SK-N-DZ (cell line): ENCODE data around the gene IQCE. TPM values are rescaled to one million over a fixed set of nuclear protein-coding genes. Genes with fewer than 3 reads are reported as not detected.
A peak's percentile ranks its signal among the peaks of the same experiment; 100 is the strongest.

Source experiments
- DNase-seq: peaks from one replicate; pipeline ENCODE4 v3.0.0-alpha.2; 2015; ENCODE audit warnings: low spot score
- polyA plus RNA-seq, 2 experiments: library from polyadenylated mRNA; depleted of rRNA; stranded (reverse); fragments of >200 nt; gene quantifications; 2 replicates each; pipeline ENCODE4 v1.2.3, GENCODE V29; 2014

Gene IQCE
- polyA plus RNA-seq (2014; cell fraction: cytosol; rRNA removed): 2.9 and 3.2 TPM in 2 replicates
- 13.3 and 22.4 TPM in 2 replicates for polyA plus RNA-seq (2014; cell fraction: nucleus; rRNA removed)

- DNase-seq: peak; percentile 89
Measured at GRCh38 chr7:2558629-2559282, at the start of gene IQCE. Gene IQCE (plus strand): TSS chr7:2558979. CDS start chr7:2559182, 203 bp downstream.

- DNase-seq: no peak
Measured at GRCh38 chr7:2509298-2509906, 49.4 kb upstream of the IQCE start.

DNA sequence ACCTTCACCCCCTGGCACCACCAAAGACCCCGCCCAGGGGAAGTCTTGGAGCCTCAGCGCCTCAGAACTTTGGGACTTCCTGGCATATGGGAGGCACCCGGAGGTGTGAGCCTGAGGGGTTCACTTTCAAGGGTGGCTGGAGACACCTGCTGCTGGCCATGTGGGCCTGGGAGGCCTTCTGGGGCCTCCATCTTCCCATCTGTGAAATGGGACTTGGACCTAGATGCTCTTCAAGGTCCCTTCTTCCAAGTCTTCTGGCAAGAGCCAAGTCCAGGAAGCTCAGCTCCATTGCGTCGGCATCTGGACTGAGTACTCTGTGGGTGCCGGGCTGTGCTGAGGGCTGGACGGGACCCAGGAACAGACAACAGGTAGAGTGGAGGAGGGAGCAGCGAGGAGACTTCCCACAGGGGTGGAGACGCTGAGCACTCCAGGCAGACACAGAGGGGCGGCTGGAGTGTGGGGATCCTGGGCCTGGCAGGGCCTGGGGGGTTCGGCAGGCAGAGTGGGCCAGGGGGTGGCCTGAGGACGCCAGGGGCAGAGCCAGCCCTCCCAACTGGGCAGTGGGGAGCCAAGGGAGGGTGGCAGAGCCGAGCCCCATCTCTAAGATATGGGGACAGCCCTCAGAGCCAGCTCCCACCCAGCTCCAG lies 48.5 kb upstream of the IQCE start:
- no peak for DNase-seq

GRCh38 chr7:2510909-2511768 lies 47.6 kb upstream of the IQCE start:
- DNase-seq: no peak

DNA sequence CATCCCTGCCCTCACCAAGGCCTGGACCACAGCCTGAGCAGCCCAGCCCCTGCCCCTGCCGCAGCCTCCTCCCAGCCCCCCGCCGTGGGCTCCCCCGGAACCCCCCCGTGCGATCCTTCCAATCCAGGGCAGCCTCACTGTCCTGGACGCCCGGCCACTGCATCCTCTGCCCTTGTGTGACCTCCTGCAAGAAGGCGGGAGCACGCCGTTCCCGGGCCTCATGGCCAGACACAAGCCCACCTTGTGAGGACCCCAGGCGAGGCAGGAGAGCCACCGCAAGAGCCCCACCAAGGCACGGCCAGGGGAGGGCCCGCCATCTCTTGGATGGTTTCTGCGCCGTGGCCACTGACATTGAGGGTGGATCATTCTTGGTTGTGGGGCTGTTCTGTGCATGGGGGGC lies 47.0 kb upstream of the IQCE start:
- no peak for DNase-seq

- no peak for DNase-seq
Measured at GRCh38 chr7:2512179-2512661, 46.6 kb upstream of the IQCE start.

- DNase-seq: no peak
Measured at GRCh38 chr7:2512713-2513112, 46.1 kb upstream of the IQCE start.

GRCh38 chr7:2513702-2514101 lies 45.1 kb upstream of the IQCE start:
- peak; percentile 97 for DNase-seq

DNA sequence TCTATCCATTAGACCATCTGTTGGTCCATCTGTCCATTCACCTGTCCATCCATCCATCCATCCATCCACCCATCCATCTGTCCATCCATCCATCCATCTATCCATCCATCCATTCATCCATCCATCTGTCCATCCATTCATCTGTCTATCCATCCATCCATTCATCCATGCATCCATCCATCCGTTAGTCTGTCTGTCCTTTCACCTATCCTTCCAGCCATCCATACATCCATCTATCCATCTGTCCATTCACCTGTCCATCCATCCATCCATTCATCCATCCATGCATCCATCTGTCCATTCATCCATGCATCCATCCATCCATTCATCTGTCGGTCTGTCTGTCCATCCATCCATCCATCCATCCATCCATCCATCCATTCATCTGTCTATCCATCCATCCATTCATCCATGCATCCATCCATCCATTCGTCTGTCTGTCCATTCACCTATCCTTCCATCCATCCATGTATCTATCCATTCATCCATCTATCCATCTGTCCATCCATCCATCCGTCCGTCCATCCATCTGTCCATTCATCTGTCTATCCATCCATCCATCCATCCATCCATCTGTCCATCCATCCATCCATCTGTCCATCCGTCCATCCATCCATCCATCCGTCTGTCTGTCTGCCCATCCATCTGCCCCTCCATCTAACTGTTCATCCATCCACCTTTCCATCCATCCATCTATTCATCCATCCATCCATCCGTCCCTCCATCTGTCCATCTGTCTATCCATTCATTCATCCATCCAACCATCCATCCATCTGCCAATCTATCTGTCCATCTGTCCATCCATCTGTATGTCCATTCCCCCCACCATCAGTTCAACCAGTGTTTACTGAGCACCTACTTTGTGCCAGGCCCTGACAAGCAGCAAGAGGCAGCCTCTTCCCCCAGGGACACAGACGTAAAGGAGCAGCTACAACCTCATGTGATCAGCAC lies 44.0 kb upstream of the IQCE start:
- DNase-seq: no peak

GRCh38 chr7:2515424-2516193 lies 43.2 kb upstream of the IQCE start:
- DNase-seq: no peak

- DNase-seq: no peak
Measured at GRCh38 chr7:2516194-2516555, 42.6 kb upstream of the IQCE start.

- no peak for DNase-seq
Measured at GRCh38 chr7:2517026-2517425, 41.8 kb upstream of the IQCE start.

DNA sequence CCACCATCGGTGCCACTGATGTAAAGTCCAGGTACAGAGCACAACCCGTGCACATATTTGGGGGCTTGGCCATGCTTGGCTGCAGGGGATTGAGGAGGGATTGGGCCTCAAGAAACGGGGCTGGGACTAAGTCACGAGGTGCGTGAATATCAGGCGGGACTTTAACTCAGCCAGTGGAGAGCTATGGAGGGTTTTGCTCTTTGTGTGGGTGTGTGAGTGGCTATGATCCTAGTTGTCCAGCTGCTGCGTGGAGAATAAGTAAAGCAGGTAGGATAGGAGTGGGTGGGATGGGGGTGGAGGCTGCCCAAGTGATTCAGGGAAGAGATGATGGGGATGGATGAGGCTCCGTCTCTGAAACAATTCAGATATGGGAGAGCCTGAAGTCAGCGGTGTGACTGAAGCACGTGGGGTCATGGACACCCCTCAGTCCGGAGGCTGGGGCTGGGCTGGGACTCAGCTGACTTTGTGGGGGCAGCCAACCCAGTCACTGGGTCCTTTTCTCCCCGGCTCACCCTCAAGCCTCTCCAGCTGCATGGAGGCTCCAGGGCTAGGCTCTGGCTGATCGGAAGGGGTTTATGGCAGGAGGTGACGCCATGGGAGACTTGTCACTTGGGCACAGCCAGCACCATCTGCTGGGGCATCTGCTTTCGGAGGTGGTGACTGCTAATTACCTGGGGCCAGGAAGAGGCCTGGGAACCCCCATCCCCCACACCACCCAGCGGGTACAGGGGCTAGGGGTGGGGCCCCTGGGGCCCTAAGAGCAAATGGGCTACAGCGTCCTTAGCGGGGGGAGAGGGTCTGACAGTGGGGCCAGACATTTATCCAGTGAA lies 40.9 kb upstream of the IQCE start:
- DNase-seq: no peak

DNA sequence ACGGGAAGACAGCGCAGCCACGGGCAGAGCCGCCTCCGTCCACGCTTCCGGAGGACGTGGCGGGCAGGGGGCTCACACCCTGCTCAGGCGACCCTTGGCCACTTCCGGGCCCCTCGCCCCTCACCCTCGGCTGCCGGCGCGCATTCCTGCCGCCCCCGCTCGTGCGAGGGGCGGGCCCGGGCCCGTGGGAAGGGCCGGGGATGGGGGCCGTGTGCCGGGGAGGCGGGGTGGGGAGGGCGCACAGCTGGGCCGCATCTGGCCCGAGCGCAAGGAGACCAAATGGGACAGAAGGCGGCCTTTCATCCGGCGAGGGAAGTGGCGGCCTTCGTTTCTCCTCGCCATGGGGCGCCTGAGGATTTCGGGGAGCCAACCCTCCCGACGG lies 40.1 kb upstream of the IQCE start:
- DNase-seq: no peak

- DNase-seq: peak; percentile 91
Measured at GRCh38 chr7:2519119-2519930, 39.5 kb upstream of the IQCE start, which contains the start of gene LFNG. Gene LFNG (plus strand): TSS chr7:2519774. CDS start chr7:2519862, 88 bp downstream.

DNA sequence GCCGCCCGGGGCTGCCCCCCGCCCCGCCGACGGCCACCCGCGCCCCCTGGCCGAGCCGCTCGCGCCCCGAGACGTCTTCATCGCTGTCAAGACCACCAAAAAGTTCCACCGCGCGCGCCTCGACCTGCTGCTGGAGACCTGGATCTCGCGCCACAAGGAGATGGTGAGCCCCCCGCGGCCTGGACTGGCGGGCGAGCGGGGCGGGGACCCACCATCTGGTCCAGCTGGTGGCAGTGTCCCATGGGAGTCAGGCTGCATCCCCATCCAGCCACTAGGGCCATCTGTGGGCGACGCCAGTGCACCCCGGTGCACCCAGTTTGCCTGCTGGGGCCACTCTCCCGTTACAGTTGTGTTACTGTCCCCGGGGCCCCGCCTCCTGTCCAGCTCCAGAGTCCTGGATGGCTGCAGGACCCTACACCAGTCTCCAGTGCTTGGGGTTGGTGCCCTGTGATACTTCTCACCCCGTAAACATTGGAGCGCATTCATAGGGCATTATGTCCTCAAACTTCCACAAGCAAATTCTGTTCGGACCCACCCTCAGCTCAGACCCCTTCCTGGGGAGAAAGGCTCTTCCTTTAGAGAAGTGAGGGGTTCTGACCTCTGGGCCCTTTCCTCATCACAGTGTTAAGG lies 38.5 kb upstream of the IQCE start:
- DNase-seq: peak; percentile 59

DNA sequence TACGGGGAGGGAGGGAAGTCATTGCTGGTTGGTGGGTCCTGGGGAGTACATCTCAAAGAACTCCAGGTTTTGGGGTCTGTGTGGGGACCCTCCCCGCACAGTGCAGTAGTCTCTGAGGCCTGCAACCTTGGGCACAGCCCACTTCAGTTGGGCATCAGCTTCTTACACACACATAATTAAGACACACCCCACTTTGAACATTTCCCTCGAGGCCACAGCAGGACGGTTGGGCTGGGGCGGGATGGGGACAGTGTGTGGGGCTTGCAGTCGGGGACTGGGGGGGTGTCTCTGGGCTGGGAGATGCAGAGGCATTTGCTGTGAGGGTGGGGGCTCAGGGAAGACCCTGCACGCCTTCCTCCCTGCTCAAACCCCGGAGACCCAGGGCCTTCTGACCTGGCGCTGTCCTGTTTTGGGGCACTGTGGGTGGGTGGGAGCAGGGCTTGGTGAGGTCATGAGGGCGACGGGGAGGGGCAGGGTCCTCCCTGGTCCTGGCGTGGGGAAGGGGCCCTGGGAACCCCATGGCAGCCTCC lies 38.0 kb upstream of the IQCE start:
- DNase-seq: no peak
